CD14-positive monocyte (primary cell): ENCODE results near the gene CABLES2. TPM values are rescaled to one million over a fixed set of nuclear protein-coding genes. Genes with fewer than 3 reads are reported as not detected.

Experiments used
- DNase-seq, 3 donors: peaks; one replicate each; pipeline ENCODE4 v3.0.0-alpha.2; 2011 to 2022
- H2AFZ ChIP-seq: 2 replicates; pipeline ENCODE4 v1.6.0; 2012; ENCODE audit warnings: mild to moderate bottlenecking, low read depth, low read length, inconsistent platforms; ENCODE audit not compliant: insufficient read depth, poor library complexity, severe bottlenecking
- H3K27ac ChIP-seq, 2 donors: 1 replicate in 1 of 2; 2 replicates in 1 of 2; pipeline ENCODE4 v1.5.1; 2012 to 2013; ENCODE audit warnings: low read length in 2 of 2, control low read depth in 1 of 2, inconsistent platforms in 1 of 2, low read depth in 1 of 2, mild to moderate bottlenecking in 1 of 2
- H3K27me3 ChIP-seq, 2 donors: one replicate each; pipeline versions ENCODE4 v1.6.0 to v1.6.1; 2011 to 2013; ENCODE audit warnings: low read length in 2 of 2; ENCODE audit not compliant: control insufficient read depth in 2 of 2, insufficient read depth in 2 of 2
- H3K36me3 ChIP-seq, 2 donors: replicated peaks in 1 of 2; 1 replicate in 1 of 2; 2 replicates in 1 of 2; pipeline versions ENCODE4 v1.5.1 to v1.6.1; 2012 to 2013; ENCODE audit warnings: low read length in 2 of 2, control low read depth in 1 of 2, inconsistent platforms in 1 of 2, mild to moderate bottlenecking in 1 of 2; ENCODE audit not compliant: insufficient read depth in 2 of 2, control insufficient read depth in 1 of 2
- H3K4me1 ChIP-seq, 2 donors: 1 replicate in 1 of 2; 2 replicates in 1 of 2; pipeline versions ENCODE4 v1.5.1 to v1.6.1; 2012 to 2013; ENCODE audit warnings: low read length in 2 of 2, control low read depth in 1 of 2, inconsistent platforms in 1 of 2, mild to moderate bottlenecking in 1 of 2, moderate library complexity in 1 of 2; ENCODE audit not compliant: insufficient read depth in 2 of 2, control insufficient read depth in 1 of 2
- H3K4me2 ChIP-seq: replicated peaks from 2 replicates; pipeline ENCODE3; 2012; ENCODE audit warnings: low read length, moderate library complexity, mild to moderate bottlenecking; ENCODE audit not compliant: poor library complexity, severe bottlenecking; ENCODE audit errors: extremely low read depth
- H3K4me3 ChIP-seq, 3 experiments: fragments of 200-600 bp in 1 of 3; sonication (generic) in 1 of 3; replicated peaks in 1 of 3; 1 replicate in 2 of 3; 2 replicates in 1 of 3; pipeline ENCODE4 v1.5.1; 2011 to 2013; ENCODE audit warnings: low read length in 3 of 3, mild to moderate bottlenecking in 3 of 3, control low read depth in 2 of 3, low read depth in 2 of 3, inconsistent platforms in 1 of 3, moderate library complexity in 1 of 3
- H3K79me2 ChIP-seq: 2 replicates; pipeline ENCODE4 v1.6.0; 2012; ENCODE audit warnings: mild to moderate bottlenecking, control low read depth, inconsistent platforms, low read length, moderate library complexity; ENCODE audit not compliant: insufficient read depth
- H3K9ac ChIP-seq: 2 replicates; pipeline ENCODE4 v1.6.0; 2017; ENCODE audit warnings: low read length, mild to moderate bottlenecking; ENCODE audit not compliant: insufficient read depth, poor library complexity, severe bottlenecking
- H3K9me3 ChIP-seq, 2 donors: replicated peaks in 1 of 2; 1 replicate in 1 of 2; 2 replicates in 1 of 2; pipeline versions ENCODE4 v1.5.1 to v1.6.1; 2012 to 2013; ENCODE audit warnings: low read length in 2 of 2, control low read depth in 1 of 2; ENCODE audit not compliant: control insufficient read depth in 1 of 2, insufficient read depth in 1 of 2
- H4K20me1 ChIP-seq: 2 replicates; pipeline ENCODE4 v1.6.0; 2012; ENCODE audit warnings: mild to moderate bottlenecking, low read length, control low read depth, moderate library complexity; ENCODE audit not compliant: insufficient read depth
- H3K27ac Mint-ChIP-seq, 7 donors: one replicate each; pipeline ENCODE4 v1.8.0; 2020; ENCODE audit warnings: mild to moderate bottlenecking in 7 of 7, mixed read lengths in 7 of 7, moderate library complexity in 6 of 7, inconsistent platforms in 2 of 7
- H3K27me3 Mint-ChIP-seq, 3 donors: one replicate each; pipeline ENCODE4 v1.8.0; 2021 to 2022; ENCODE audit warnings: low read depth in 3 of 3, mild to moderate bottlenecking in 3 of 3, mixed read lengths in 3 of 3, moderate library complexity in 3 of 3, inconsistent platforms in 1 of 3
- H3K36me3 Mint-ChIP-seq, 2 donors: one replicate each; pipeline ENCODE4 v1.8.0; 2020; ENCODE audit warnings: mixed read lengths in 2 of 2, inconsistent platforms in 1 of 2, mild to moderate bottlenecking in 1 of 2
- H3K4me1 Mint-ChIP-seq: one replicate; pipeline ENCODE4 v1.8.0; 2020; ENCODE audit warnings: mild to moderate bottlenecking, mixed read lengths
- H3K4me3 Mint-ChIP-seq, 2 donors: one replicate each; pipeline ENCODE4 v1.8.0; 2020; ENCODE audit warnings: mild to moderate bottlenecking in 2 of 2, mixed read lengths in 2 of 2, moderate library complexity in 1 of 2
- H3K9me3 Mint-ChIP-seq, 7 donors: one replicate each; pipeline ENCODE4 v1.8.0; 2020 to 2022; ENCODE audit warnings: mixed read lengths in 7 of 7, mild to moderate bottlenecking in 6 of 7, moderate library complexity in 6 of 7, inconsistent platforms in 2 of 7
- WGBS: methylation state at CpG from one replicate; pipeline ENCODE4 v1.1.5; 2013; ENCODE audit warnings: missing lambda C conversion rate; ENCODE audit not compliant: insufficient coverage; 5-methylcytosine and 5-hydroxymethylcytosine counted together
- intact Hi-C, 2 donors: fragments of 100-400 bp; cut with micrococcal nuclease; formaldehyde crosslinking; loops; one replicate each; pipeline versions ENCODE4 v1.15.0 to v1.15.1; 2023
- polyA plus RNA-seq, 3 donors: library from polyadenylated mRNA; depleted of rRNA in 1 of 3; unstranded in 2 of 3; stranded (reverse) in 1 of 3; fragments of 300-500 nt in 2 of 3; fragments of >200 nt in 1 of 3; fragmentation: Illumina TruSeq in 2 of 3; gene quantifications; 1 replicate in 2 of 3; 2 replicates in 1 of 3; pipeline ENCODE4 v1.2.3, GENCODE V29; 2012 to 2021
- TF ChIP-seq, protein P1 (sequence below): fragments of 200-600 bp; IDR thresholded peaks from one replicate; pipeline ENCODE4 v1.8.0; 2022; ENCODE audit warnings: antibody characterized with exemption, mild to moderate bottlenecking

Gene CABLES2
- polyA plus RNA-seq, 3 donors = 0.60 to 4.0 (median 0.61) TPM

DNA sequence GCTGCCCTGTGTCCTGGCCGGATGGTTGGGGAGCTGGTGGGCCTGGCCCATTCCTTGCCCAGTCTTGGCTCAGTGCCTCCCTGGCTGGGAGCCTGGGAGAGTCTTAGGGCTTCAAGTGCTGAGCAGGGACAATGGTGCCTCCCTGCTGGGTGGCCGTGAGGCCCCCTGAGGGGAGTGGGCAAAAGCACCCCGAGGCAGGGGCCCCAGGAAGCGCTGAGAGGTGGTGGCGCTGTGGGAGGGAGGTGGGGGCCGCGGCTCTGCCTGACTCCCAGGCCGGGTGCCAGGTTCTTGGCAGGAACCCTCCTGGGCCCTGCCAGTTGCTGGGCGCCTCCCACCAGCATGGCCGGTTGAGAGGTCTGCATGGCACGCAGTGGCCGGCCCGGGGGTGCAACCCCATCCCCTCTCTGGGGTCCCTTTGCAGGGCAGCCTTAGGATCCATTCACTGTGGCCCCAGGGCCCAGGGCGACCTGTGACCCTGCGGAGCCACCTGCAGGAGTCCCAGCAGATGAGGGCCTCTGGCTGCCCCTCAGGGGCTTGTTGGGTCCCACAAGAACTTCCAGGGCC, 29.4 kb downstream of the CABLES2 start:
- no peaks in the 10 kb centered on the region for H3K9me3 ChIP-seq
- TF ChIP-seq, protein P1, sequence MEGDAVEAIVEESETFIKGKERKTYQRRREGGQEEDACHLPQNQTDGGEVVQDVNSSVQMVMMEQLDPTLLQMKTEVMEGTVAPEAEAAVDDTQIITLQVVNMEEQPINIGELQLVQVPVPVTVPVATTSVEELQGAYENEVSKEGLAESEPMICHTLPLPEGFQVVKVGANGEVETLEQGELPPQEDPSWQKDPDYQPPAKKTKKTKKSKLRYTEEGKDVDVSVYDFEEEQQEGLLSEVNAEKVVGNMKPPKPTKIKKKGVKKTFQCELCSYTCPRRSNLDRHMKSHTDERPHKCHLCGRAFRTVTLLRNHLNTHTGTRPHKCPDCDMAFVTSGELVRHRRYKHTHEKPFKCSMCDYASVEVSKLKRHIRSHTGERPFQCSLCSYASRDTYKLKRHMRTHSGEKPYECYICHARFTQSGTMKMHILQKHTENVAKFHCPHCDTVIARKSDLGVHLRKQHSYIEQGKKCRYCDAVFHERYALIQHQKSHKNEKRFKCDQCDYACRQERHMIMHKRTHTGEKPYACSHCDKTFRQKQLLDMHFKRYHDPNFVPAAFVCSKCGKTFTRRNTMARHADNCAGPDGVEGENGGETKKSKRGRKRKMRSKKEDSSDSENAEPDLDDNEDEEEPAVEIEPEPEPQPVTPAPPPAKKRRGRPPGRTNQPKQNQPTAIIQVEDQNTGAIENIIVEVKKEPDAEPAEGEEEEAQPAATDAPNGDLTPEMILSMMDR = no peak
- no peaks in the 10 kb centered on the region for H3K27me3 ChIP-seq
- H3K27me3 Mint-ChIP-seq = peaks cover 2 to 14% (median 5%) of the 10 kb centered on the region in 3 donors
- H2AFZ ChIP-seq = no peak overlapping the region
- no peak overlapping the region for H3K27ac Mint-ChIP-seq
- no peak overlapping the region for H3K4me2 ChIP-seq
- H3K4me1 Mint-ChIP-seq = peaks cover 2% of the 10 kb centered on the region
- H3K4me3 Mint-ChIP-seq = no peak overlapping the region
- no peak overlapping the region for H3K9ac ChIP-seq
- H3K4me1 ChIP-seq = no peaks in the 10 kb centered on the region
- no peak overlapping the region for H3K4me3 ChIP-seq
- H3K27ac ChIP-seq = no peak overlapping the region
- peaks cover 0 to 6% (median 3%) of the 10 kb centered on the region in 7 donors for H3K9me3 Mint-ChIP-seq
- no peaks in the 10 kb centered on the region for H4K20me1 ChIP-seq
- no peak for DNase-seq
- peaks cover 0 to 7% of the 10 kb centered on the region in 2 donors for H3K36me3 ChIP-seq
- H3K36me3 Mint-ChIP-seq = peaks cover 5 to 6% of the 10 kb centered on the region in 2 donors
- no peaks in the 10 kb centered on the region for H3K79me2 ChIP-seq
- WGBS = 87% methylated on average over 15 of the region's 15 CpGs
- intact Hi-C loops = no loop called here

DNA sequence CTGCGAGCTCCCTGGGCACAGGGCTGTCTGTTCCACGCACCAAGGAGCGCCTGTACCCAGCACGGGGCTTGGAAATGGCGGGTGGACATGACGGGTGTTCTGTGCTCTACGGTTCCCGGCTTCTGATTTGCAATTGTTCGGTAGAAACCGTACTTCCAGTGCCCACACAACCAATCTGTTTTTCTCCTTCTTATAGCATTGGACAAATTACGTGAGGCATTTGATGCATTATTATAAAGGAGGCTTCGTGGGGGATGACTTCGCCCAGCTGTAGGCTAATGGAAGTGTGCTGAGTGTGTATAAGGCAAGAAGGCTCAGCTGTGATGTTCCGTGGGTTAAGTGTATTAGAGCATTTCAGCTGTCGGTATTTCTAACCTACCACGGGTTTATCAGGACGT, 30.0 kb downstream of the CABLES2 start:
- peaks cover 0 to 5% of the 10 kb centered on the region in 2 donors for H3K36me3 ChIP-seq
- Mint-ChIP-seq H3K36me3 (peaks cover 4 to 5% of the 10 kb centered on the region in 2 donors), H3K27me3 (peaks cover 2 to 14% (median 5%) of the 10 kb centered on the region in 3 donors), H3K27ac (no peak overlapping the region), H3K9me3 (peaks cover 0 to 6% (median 3%) of the 10 kb centered on the region in 7 donors), H3K4me1 (no peaks in the 10 kb centered on the region), H3K4me3 (no peak overlapping the region)
- H2AFZ ChIP-seq = no peak overlapping the region
- H3K4me1 ChIP-seq = no peaks in the 10 kb centered on the region
- H3K27ac ChIP-seq = no peak overlapping the region
- H3K4me3 ChIP-seq = no peak overlapping the region
- no peaks in the 10 kb centered on the region for H4K20me1 ChIP-seq
- TF ChIP-seq, protein P1 = no peak
- H3K79me2 ChIP-seq = no peaks in the 10 kb centered on the region
- WGBS = 88% methylated on average over 8 of the region's 17 CpGs
- intact Hi-C loops = no loop called here
- no peak overlapping the region for H3K4me2 ChIP-seq
- H3K9me3 ChIP-seq = no peaks in the 10 kb centered on the region
- H3K9ac ChIP-seq = no peak overlapping the region
- H3K27me3 ChIP-seq = no peaks in the 10 kb centered on the region
- no peak for DNase-seq
